GM12801 (cell line): ENCODE measurements around the gene NEDD4L.

Experiments
- TF ChIP-seq, protein P1 (sequence below): IDR thresholded peaks from one replicate; pipeline ENCODE4 v1.5.1; 2011; ENCODE audit warnings: control low read depth; ENCODE audit not compliant: insufficient read length; ENCODE audit errors: extremely low read depth

Gene NEDD4L

DNA sequence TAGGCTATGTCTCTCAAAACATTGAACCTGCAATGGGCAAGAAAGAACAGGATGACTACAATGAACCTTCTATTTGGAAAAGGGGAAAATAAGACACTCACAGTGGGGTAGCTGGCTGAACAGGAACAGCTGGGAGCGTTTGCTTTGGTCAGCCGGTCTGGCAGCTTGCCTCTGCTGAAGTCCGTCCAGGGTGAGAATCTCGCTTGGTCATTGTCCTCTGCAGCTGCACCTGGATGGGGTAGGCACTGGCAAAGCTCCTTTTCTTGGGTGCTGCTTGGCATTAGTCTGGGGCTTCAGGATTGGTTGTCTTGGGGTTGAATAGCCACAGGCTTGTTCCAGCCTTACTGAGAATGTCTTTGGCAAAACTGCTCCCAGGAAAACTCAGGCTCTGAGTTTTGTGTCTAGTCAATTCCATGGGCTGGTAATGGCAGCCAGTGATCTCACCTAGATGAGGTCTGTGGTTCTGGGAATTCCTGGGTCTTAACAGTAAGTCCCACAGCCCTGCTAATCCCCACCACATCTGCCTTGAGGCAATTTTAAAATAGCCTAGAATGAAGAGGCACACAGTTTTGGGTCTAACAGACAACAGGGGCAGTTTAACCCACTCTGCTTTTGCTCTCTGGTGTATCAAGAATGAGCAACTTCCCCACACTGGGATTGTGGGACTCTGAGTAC is 13.4 kb downstream of the NEDD4L start:
- TF ChIP-seq, protein P1, sequence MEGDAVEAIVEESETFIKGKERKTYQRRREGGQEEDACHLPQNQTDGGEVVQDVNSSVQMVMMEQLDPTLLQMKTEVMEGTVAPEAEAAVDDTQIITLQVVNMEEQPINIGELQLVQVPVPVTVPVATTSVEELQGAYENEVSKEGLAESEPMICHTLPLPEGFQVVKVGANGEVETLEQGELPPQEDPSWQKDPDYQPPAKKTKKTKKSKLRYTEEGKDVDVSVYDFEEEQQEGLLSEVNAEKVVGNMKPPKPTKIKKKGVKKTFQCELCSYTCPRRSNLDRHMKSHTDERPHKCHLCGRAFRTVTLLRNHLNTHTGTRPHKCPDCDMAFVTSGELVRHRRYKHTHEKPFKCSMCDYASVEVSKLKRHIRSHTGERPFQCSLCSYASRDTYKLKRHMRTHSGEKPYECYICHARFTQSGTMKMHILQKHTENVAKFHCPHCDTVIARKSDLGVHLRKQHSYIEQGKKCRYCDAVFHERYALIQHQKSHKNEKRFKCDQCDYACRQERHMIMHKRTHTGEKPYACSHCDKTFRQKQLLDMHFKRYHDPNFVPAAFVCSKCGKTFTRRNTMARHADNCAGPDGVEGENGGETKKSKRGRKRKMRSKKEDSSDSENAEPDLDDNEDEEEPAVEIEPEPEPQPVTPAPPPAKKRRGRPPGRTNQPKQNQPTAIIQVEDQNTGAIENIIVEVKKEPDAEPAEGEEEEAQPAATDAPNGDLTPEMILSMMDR = no peak

DNA sequence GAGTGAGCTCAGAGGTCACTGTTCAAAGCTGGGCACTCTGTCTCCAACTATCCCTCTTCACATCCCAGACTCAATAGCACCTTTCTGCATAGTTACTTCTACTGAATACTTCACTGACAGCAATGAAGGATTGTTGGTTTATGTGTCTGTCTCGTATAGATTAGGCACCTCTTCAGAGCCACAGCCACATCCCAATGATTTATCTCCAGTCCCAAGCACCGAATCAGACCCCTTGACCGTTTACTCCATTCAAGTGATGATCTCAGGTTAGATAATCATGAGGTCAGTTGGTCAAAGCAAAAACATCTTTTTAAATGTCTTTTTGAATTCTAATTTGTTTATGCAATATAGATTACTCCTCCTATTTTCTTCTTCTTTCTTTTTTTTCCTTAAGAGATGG is 14.7 kb downstream of the NEDD4L start:
- TF ChIP-seq, protein P1 = no peak

DNA sequence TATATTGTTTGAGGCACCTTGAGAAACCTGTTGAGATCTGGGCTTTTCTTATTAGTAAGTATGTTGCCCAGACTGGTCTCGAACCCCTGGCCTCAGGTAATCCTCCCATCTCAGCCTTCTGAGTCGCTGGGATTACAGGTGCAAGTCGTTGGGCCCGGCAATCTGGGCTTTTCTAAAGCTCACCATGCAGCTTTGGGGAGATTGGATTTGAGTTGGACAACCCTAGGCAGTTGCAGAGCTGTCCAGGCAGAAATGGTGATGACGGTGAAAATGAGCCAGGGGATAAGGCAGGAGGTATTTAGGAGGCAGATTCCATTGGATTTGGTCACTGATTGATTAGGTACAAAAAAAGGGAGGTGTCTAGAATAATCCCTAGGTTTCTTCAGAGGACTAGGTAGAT is 16.2 kb downstream of the NEDD4L start:
- TF ChIP-seq, protein P1 = no peak

DNA sequence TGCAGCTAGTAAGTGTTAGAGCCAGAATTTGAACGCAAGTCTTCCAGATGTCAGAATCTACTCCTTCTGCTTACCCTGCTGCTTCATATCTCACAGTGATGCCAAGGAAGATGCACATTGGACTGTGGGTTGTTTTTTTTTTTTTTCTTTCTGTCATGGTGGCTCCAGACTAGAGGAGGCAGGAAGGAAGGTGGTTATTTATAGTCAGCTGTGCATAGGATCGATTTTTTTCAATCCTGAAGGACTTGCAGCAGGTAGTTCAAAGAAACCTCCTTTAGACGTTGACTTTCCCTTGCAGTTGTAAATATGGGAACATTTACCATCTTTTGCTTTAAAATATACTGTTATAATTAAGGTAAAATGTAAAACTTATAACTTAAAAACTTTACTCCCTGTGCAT is 17.3 kb downstream of the NEDD4L start:
- TF ChIP-seq, protein P1 = no peak

DNA sequence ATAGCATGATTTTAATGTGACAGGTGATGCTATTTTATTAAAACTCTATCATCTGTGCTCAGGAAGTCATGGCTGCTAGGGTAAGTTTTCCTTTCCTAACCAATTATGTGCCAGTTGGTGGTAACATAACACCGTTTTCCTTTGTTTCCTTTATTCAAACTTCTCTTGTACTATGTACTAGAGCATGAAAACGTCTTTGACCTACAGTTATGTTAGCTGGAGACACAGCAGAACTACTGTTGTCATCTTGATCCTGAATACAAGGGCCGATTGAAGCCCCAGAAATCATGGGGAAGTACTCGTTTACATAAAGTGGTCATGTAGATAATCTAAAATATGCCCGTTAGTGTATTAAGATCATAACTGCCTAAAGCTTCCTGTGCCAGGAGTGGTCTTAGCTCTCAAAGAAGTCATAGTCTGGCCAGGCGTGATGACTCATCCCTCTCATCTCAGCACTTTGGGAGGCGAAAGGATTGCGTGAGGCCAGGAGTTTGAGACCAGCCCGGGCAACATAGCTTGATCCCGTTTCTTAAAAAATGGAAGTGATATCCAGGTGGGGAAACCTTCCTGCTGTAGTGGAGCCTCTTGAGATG is 20.5 kb downstream of the NEDD4L start:
- TF ChIP-seq, protein P1 = no peak

DNA sequence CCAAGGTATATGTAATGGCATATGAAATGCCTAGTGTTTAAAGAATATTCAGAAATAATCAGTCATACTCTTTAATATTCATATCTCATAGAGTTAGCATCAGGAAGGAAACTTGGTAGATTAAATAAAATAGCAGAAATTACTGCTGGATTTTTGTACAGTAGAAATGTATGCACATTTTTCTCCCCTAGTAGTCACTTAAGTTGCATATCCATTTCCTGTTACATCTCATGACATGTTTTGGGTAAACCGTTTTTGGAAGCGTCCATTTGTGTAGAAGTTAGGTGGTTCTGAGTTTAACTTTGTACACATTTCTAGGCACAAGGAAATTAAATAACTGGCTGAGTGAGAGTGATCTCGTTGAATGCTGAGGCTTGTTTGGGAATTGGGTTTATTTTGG is 21.9 kb downstream of the NEDD4L start:
- TF ChIP-seq, protein P1 = no peak

DNA sequence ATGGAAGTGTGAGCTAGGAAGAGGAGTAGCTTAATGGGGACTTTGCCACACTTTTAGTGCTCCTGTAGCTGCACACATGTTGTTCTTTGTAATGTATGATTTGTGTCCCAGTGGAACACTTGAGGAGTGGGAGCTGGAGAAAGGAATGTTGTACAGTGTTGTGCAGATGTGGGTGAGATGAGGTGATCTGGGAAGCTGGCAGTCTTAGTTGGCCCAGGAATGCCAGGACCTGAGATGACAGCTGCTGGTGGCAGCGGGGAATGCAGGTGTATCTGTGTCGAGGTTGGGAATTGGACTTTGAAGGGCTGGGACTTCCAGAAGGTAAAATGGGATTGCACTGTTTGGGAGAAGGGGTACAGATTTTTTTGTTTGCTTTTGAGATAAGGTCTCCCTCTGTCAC is 23.6 kb downstream of the NEDD4L start:
- TF ChIP-seq, protein P1 = no peak
